Neutrophil (primary cell): ENCODE data around the gene ABCC8.

Source experiments
- H3K27ac ChIP-seq: fragments of 200-600 bp; sonication (generic); 2 replicates; pipeline ENCODE4 v1.5.1; 2016; ENCODE audit warnings: mild to moderate bottlenecking, moderate library complexity
- H3K27me3 ChIP-seq: fragments of 200-600 bp; sonication (generic); 2 replicates; pipeline ENCODE4 v1.6.0; 2016; ENCODE audit warnings: mild to moderate bottlenecking
- H3K36me3 ChIP-seq: fragments of 200-600 bp; sonication (generic); 2 replicates; pipeline ENCODE4 v1.5.1; 2017
- H3K4me1 ChIP-seq, 2 experiments: fragments of 200-600 bp in 1 of 2; sonication (generic) in 1 of 2; 1 replicate in 1 of 2; 2 replicates in 1 of 2; pipeline versions ENCODE4 v1.5.1 to v1.6.1; 2013 to 2016; ENCODE audit warnings: low read depth in 1 of 2, low read length in 1 of 2, mild to moderate bottlenecking in 1 of 2, moderate library complexity in 1 of 2; ENCODE audit not compliant: control insufficient read depth in 1 of 2, insufficient read depth in 1 of 2
- H3K4me3 ChIP-seq, 2 experiments: fragments of 200-600 bp in 1 of 2; sonication (generic) in 1 of 2; 1 replicate in 1 of 2; 2 replicates in 1 of 2; pipeline ENCODE4 v1.5.1; 2013 to 2016; ENCODE audit warnings: low read depth in 1 of 2, low read length in 1 of 2, mild to moderate bottlenecking in 1 of 2, moderate library complexity in 1 of 2
- H3K9me3 ChIP-seq: fragments of 200-600 bp; sonication (generic); 2 replicates; pipeline ENCODE4 v1.5.1; 2016
- CTCF ChIP-seq: fragments of 200-600 bp; sonication (generic); IDR thresholded peaks from 2 replicates; pipeline ENCODE4 v1.5.1; 2016; ENCODE audit warnings: antibody characterized with exemption

The ABCC8 gene

GRCh38 chr11:17463546-17464174 is 13.0 kb downstream of the ABCC8 start:
- Histone ChIP-seq H3K4me1 (no peaks in the 10 kb centered on the region), H3K36me3 (no peaks in the 10 kb centered on the region), H3K27me3 (no peaks in the 10 kb centered on the region), H3K9me3 (no peaks in the 10 kb centered on the region), H3K27ac (no peak overlapping the region), H3K4me3 (no peak overlapping the region)
- TF ChIP-seq CTCF = no peak

GRCh38 chr11:17462940-17463339 is 13.7 kb downstream of the ABCC8 start:
- H3K4me3 ChIP-seq = no peak overlapping the region
- H3K27me3 ChIP-seq = no peaks in the 10 kb centered on the region
- no peaks in the 10 kb centered on the region for H3K36me3 ChIP-seq

DNA sequence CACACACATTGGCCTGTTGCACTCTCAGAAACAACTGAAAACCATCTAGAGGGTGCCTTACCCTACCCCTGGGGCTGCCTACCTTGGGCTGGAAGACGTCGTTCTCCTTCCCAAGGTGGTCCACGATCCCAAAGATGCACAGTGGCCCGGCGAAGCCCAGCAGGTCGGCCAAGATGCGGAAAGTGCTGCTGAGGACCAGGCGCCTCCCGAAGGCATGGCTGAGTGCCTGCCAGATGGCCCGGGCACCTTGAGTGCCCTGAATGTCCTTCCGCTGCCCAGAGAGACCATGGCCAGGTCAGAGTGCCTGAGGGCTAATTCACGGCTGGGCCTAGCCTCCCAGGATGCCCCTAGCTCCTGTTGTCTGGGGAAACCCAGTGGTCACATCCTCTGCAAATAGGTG is 16.2 kb downstream of the ABCC8 start:
- peaks cover 0 to 16% of the 10 kb centered on the region in 2 experiments for H3K4me1 ChIP-seq
- TF ChIP-seq CTCF = no peak
- H3K4me3 ChIP-seq = no peak overlapping the region
- H3K27me3 ChIP-seq = no peaks in the 10 kb centered on the region
- no peaks in the 10 kb centered on the region for H3K36me3 ChIP-seq
- H3K9me3 ChIP-seq = no peaks in the 10 kb centered on the region
- H3K27ac ChIP-seq = no peak overlapping the region

More at GRCh38 chr11:17462940-17463339, 13.7 kb downstream of the ABCC8 start:
- Histone ChIP-seq H3K4me1 (peaks cover 0 to 5% of the 10 kb centered on the region in 2 experiments), H3K27ac (no peak overlapping the region), H3K9me3 (no peaks in the 10 kb centered on the region)
- no peak for TF ChIP-seq CTCF

DNA sequence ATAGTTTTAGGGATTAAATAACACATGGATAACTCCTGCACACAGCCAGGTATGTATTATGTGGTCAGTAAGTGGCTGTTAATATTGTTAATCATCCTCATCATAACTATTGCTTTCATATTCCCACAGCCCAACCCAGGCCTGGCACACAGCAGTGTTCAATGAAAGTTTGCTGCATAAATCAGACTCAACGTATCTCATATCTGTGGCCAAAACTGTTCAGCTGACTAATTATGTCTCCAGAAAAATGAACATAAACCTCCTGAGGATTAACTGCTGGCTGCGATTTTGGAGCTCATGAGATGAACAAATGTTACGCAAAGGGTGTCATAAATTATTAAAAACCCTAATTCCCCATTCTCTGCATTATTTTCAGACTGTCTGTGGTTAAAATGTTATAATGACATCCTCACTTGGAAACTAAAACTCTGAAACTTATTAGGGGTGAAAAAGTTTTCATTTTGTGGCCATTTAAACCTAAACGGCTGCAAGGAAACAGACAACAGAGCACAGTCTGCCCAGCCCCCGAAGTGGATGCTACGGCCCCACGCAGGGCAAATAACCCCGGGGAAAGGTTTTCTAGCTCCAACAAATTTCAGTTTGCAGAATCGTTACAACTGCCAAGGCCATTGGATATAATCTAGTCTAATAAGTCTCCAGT is 17.3 kb downstream of the ABCC8 start:
- Histone ChIP-seq H3K27me3 (no peaks in the 10 kb centered on the region), H3K36me3 (no peaks in the 10 kb centered on the region), H3K4me3 (no peak overlapping the region), H3K9me3 (no peaks in the 10 kb centered on the region), H3K27ac (no peak overlapping the region), H3K4me1 (peaks cover 0 to 16% of the 10 kb centered on the region in 2 experiments)
- no peak for TF ChIP-seq CTCF

DNA sequence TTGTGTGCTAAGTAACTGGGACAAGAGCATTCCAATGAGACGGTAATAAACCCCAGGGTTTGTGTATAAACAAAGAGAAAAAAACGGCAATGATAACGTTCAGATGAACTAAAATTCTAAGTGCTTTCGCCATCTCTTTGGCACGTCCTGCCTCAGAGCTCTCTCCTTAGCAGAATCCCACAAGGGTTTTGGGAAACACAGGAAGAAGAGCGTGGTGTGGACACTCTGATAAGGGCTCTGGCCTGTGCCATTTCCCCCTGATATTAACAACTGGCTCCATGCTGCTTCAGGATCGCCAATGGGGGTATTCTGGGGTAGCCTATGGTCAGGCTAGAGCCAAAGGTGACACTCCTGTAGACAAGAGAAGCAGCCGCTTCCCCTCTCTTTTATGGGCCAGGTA is 18.4 kb downstream of the ABCC8 start:
- Histone ChIP-seq H3K27me3 (no peaks in the 10 kb centered on the region), H3K36me3 (no peaks in the 10 kb centered on the region), H3K4me1 (peaks cover 0 to 16% of the 10 kb centered on the region in 2 experiments), H3K4me3 (no peak overlapping the region), H3K27ac (no peak overlapping the region), H3K9me3 (no peaks in the 10 kb centered on the region)
- TF ChIP-seq CTCF = no peak
